ENCODE results near the gene SYNGR3.

GRCh38 chr16:1978476-1979120, 11.2 kb upstream of the SYNGR3 start:
- TF ChIP-seq, protein P1, sequence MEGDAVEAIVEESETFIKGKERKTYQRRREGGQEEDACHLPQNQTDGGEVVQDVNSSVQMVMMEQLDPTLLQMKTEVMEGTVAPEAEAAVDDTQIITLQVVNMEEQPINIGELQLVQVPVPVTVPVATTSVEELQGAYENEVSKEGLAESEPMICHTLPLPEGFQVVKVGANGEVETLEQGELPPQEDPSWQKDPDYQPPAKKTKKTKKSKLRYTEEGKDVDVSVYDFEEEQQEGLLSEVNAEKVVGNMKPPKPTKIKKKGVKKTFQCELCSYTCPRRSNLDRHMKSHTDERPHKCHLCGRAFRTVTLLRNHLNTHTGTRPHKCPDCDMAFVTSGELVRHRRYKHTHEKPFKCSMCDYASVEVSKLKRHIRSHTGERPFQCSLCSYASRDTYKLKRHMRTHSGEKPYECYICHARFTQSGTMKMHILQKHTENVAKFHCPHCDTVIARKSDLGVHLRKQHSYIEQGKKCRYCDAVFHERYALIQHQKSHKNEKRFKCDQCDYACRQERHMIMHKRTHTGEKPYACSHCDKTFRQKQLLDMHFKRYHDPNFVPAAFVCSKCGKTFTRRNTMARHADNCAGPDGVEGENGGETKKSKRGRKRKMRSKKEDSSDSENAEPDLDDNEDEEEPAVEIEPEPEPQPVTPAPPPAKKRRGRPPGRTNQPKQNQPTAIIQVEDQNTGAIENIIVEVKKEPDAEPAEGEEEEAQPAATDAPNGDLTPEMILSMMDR (IDR thresholded peaks at IDR 0.05 in 4 of 5, conservative IDR thresholded peaks at IDR 0.05 in 1 of 5): no peak
- no peak for TF ChIP-seq POLR2A (IDR thresholded peaks at IDR 0.05)
